Thymus (tissue), 11 donors: Measurements from ENCODE around the gene FAM228B. TPM values are rescaled to one million over a fixed set of nuclear protein-coding genes. Genes with fewer than 3 reads are reported as not detected.
A peak's percentile ranks its signal among the peaks of the same experiment; 100 is the strongest.
"Not testable (repeated sequence)": the region's sequence is repeated elsewhere in the genome, so short reads cannot be mapped to it uniquely, and the experiment has no call there.

Experiments used
- DNase-seq, 9 donors: peaks; one replicate each; pipeline ENCODE4 v3.0.0-alpha.2; 2013; ENCODE audit warnings: low spot score in 9 of 9, low read depth in 6 of 9, missing footprints in 1 of 9
- H3K27ac ChIP-seq, 2 donors: one replicate each; pipeline ENCODE4 v1.5.1; 2013; ENCODE audit warnings: control low read depth in 1 of 2, low read depth in 1 of 2, low read length in 1 of 2, mild to moderate bottlenecking in 1 of 2, moderate library complexity in 1 of 2
- H3K27me3 ChIP-seq, 2 donors: one replicate each; pipeline ENCODE4 v1.5.1; 2013; ENCODE audit warnings: low read length in 1 of 2; ENCODE audit not compliant: control insufficient read depth in 2 of 2, insufficient read depth in 1 of 2
- H3K36me3 ChIP-seq, 2 donors: one replicate each; pipeline ENCODE4 v1.5.1; 2013; ENCODE audit warnings: low read length in 1 of 2, mild to moderate bottlenecking in 1 of 2, moderate library complexity in 1 of 2; ENCODE audit not compliant: control insufficient read depth in 2 of 2, insufficient read depth in 2 of 2
- H3K4me1 ChIP-seq, 2 donors: one replicate each; pipeline ENCODE4 v1.5.1; 2013; ENCODE audit warnings: low read length in 2 of 2; ENCODE audit not compliant: control insufficient read depth in 2 of 2, insufficient read depth in 2 of 2
- H3K4me3 ChIP-seq, 2 donors: one replicate each; pipeline ENCODE4 v1.5.1; 2013; ENCODE audit warnings: low read length in 2 of 2, control low read depth in 1 of 2, mild to moderate bottlenecking in 1 of 2
- H3K9me3 ChIP-seq, 2 donors: one replicate each; pipeline ENCODE4 v1.5.1; 2013; ENCODE audit warnings: low read length in 1 of 2, mild to moderate bottlenecking in 1 of 2; ENCODE audit not compliant: control insufficient read depth in 2 of 2, insufficient read depth in 1 of 2
- WGBS: extraction: QIAGEN DNeasy Blood & Tissue Kit; methylation state at CpG from one replicate; pipeline ENCODE4 v1.1.7; 2013; 5-methylcytosine and 5-hydroxymethylcytosine counted together
- polyA plus RNA-seq: library from polyadenylated mRNA; stranded (reverse); fragments of 200-250 nt; gene quantifications from one replicate; pipeline ENCODE4 v1.2.3, GENCODE V29; 2013
- total RNA-seq: library from RNA; stranded (reverse); fragments of 120-200 nt; gene quantifications from one replicate; pipeline ENCODE4 v1.2.4, GENCODE V29; 2013
- donor health status: healthy.

FAM228B gene
- total and polyA plus RNA-seq, 2 donors: 16.2 to 31.5 TPM

GRCh38 chr2:24125956-24126355 is 2.7 kb downstream of the FAM228B start:
- peaks cover 4 to 10% of the 10 kb centered on the region in 2 donors for H3K4me1 ChIP-seq
- no peak for DNase-seq
- H3K27ac ChIP-seq: no peak overlapping the region
- H3K9me3 ChIP-seq: no peaks in the 10 kb centered on the region
- no peaks in the 10 kb centered on the region for H3K36me3 ChIP-seq
- H3K4me3 ChIP-seq: no peak overlapping the region
- WGBS: 95% methylated on average over 1 of the region's 1 CpG
- peaks cover 0 to 4% of the 10 kb centered on the region in 2 donors for H3K27me3 ChIP-seq

GRCh38 chr2:24132543-24132942 is 9.3 kb downstream of the FAM228B start:
- Histone ChIP-seq H3K9me3 (no peaks in the 10 kb centered on the region), H3K4me3 (no peak overlapping the region), H3K27me3 (no peaks in the 10 kb centered on the region), H3K36me3 (no peaks in the 10 kb centered on the region), H3K27ac (no peak overlapping the region), H3K4me1 (no peaks in the 10 kb centered on the region)
- no peak for DNase-seq
- 98% methylated on average over 3 of the region's 3 CpGs for WGBS

- H3K4me3 ChIP-seq, H3K27ac ChIP-seq, DNase-seq, H3K36me3 ChIP-seq, H3K9me3 ChIP-seq, H3K27me3 ChIP-seq, H3K4me1 ChIP-seq: not testable (repeated sequence)
- 96% methylated on average over 5 of the region's 5 CpGs for WGBS
Observed at GRCh38 chr2:24140305-24140704, 17.0 kb downstream of the FAM228B start.

- Histone ChIP-seq H3K4me1 (no peaks in the 10 kb centered on the region), H3K9me3 (no peaks in the 10 kb centered on the region), H3K36me3 (no peaks in the 10 kb centered on the region), H3K4me3 (no peak overlapping the region), H3K27me3 (no peaks in the 10 kb centered on the region), H3K27ac (no peak overlapping the region)
- DNase-seq: peak in 1 of 9 donors; percentile 9
Observed at GRCh38 chr2:24147364-24147763, 24.1 kb downstream of the FAM228B start.

DNA sequence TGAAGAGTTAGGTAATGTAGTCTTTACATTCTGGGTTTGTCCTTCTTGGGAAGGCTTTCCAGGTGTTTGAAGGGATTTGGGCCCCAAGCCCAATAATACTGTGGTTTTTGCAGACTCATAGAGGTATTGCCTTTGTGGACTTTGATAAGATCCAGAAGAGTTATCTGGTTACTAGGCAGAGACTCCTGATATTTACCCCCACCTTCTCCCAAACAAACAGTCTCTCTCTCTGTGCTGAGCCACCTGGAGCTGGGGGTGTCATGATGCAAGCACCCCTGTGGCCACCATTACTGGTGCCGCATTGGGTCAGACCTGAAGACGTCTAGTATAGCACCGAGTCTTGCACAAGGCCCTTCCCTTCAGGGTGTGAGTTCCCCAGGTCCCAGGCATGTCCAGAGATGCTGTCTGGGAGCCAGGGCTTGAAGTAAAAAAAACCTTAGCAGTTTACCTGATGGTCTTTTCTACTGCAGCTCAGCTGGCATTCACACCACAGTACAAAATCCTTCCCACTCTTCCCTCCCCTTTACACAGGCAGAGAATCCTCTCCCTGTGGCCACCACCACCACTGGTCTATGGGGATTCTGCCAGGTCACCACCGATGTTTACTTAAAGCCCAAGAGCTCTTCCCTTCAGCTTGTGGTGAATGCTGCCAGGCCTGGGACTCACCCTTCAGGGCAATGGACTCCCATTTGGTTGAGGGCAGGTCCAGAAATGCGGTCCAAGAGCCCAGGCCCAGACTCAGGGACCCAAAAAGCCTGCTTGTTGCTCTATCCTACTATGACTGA is 29.3 kb downstream of the FAM228B start:
- Histone ChIP-seq H3K9me3 (no peaks in the 10 kb centered on the region), H3K27me3 (no peaks in the 10 kb centered on the region), H3K36me3 (no peaks in the 10 kb centered on the region), H3K4me3 (no peak overlapping the region), H3K4me1 (no peaks in the 10 kb centered on the region), H3K27ac (no peak overlapping the region)
- 97% methylated on average over 5 of the region's 5 CpGs for WGBS
- DNase-seq: no peak

DNA sequence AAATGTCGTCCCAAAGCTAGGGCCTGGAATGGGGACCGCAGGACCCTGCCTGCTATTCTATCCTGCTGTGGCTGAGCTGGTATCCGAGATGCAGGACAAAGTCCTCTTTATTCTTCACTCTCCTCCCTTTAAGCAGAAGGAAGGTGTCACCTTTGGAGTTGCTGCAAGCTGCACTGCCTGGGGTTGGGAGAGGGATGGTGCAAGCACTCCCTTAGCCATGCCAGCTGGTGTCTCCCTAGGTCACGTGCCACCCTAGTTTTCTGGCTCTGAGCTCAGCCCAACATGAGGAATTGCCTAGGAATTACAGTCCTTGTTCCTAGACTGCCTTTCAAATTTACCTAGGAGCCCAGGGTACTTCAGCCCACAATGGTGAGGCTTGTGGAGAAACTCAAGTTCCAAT is 30.2 kb downstream of the FAM228B start:
- Histone ChIP-seq H3K36me3 (no peaks in the 10 kb centered on the region), H3K4me3 (no peak overlapping the region)
- WGBS: 97% methylated on average over 4 of the region's 4 CpGs

GRCh38 chr2:24158131-24158530 is 34.9 kb downstream of the FAM228B start:
- Histone ChIP-seq H3K9me3 (no peaks in the 10 kb centered on the region), H3K4me1 (no peaks in the 10 kb centered on the region), H3K27ac (no peak overlapping the region), H3K27me3 (no peaks in the 10 kb centered on the region), H3K4me3 (no peak overlapping the region), H3K36me3 (no peaks in the 10 kb centered on the region)
- no peak for DNase-seq
- over 99% methylated on average over 5 of the region's 5 CpGs for WGBS

More for the DNA sequence above, 30.2 kb downstream of the FAM228B start:
- Histone ChIP-seq H3K9me3 (no peaks in the 10 kb centered on the region), H3K27ac (no peak overlapping the region), H3K27me3 (no peaks in the 10 kb centered on the region), H3K4me1 (no peaks in the 10 kb centered on the region)
- DNase-seq: no peak

GRCh38 chr2:24159708-24160107 is 36.4 kb downstream of the FAM228B start:
- Histone ChIP-seq H3K27ac (no peak overlapping the region), H3K4me1 (no peaks in the 10 kb centered on the region), H3K36me3 (no peaks in the 10 kb centered on the region), H3K4me3 (no peak overlapping the region), H3K9me3 (no peaks in the 10 kb centered on the region), H3K27me3 (no peaks in the 10 kb centered on the region)
- 98% methylated on average over 4 of the region's 4 CpGs for WGBS
- DNase-seq: no peak

GRCh38 chr2:24160761-24161160 is 37.5 kb downstream of the FAM228B start:
- no peaks in the 10 kb centered on the region for H3K36me3 ChIP-seq
- H3K4me3 ChIP-seq: no peak overlapping the region
- H3K27me3 ChIP-seq: no peaks in the 10 kb centered on the region
- H3K27ac ChIP-seq: no peak overlapping the region
- H3K4me1 ChIP-seq: no peaks in the 10 kb centered on the region
- no peak for DNase-seq
- H3K9me3 ChIP-seq: no peaks in the 10 kb centered on the region
